ENCODE results near the gene FBH1.

- TF ChIP-seq POLR2A (IDR thresholded peaks at IDR 0.05; ENCODE audit: low read length) (no peak), GATA1 (IDR thresholded peaks at IDR 0.05; ENCODE audit: low read depth, low read length) (no peak)
Observed at GRCh38 chr10:5976512-5977470, 86.7 kb downstream of the FBH1 start.

Data from erythroblast (primary cell).